Measurements from ENCODE around the gene SMARCD3. TPM values are rescaled to one million over a fixed set of nuclear protein-coding genes. Genes with fewer than 3 reads are reported as not detected.

SMARCD3 gene
- total RNA-seq, 4 donors from 2014 or later: 4.8 to 19.8 (median 13.5) TPM

- DNase-seq (ENCODE audit: low spot score in 2 of 2): no peak
- no peak overlapping the region for H3K4me3 ChIP-seq (ENCODE audit: low read depth, poor library complexity, severe bottlenecking)
- intact Hi-C loops (cut with DNase I; ENCODE audit: low total_unique reads): no loop called here
- 75 to 89% methylated on average over 7 of the region's 7 CpGs for WGBS, 2 donors
- no peak for TF ChIP-seq CTCF (IDR thresholded peaks at IDR 0.05)
- no peak for TF ChIP-seq POLR2A (IDR thresholded peaks at IDR 0.05)
Observed at GRCh38 chr7:151254316-151254715, 5.8 kb upstream of the SMARCD3 start.

- TF ChIP-seq POLR2A (IDR thresholded peaks at IDR 0.05) (no peak), CTCF (IDR thresholded peaks at IDR 0.05) (no peak)
- no peak for DNase-seq (ENCODE audit: low spot score in 2 of 2)
- H3K4me3 ChIP-seq (ENCODE audit: low read depth, poor library complexity, severe bottlenecking): no peak overlapping the region
- intact Hi-C loops (cut with DNase I; ENCODE audit: low total_unique reads): no loop called here
- WGBS, 2 donors: 70 to 76% methylated on average over 16 to 17 of the region's 17 CpGs
Observed at GRCh38 chr7:151252961-151253711, 4.6 kb upstream of the SMARCD3 start.

- intact Hi-C loops (cut with DNase I; ENCODE audit: low total_unique reads): no loop called here
- no peak for DNase-seq (ENCODE audit: low spot score in 2 of 2)
- 38 to 48% methylated on average over 9 of the region's 9 CpGs for WGBS, 2 donors
- no peak overlapping the region for H3K4me3 ChIP-seq (ENCODE audit: low read depth, poor library complexity, severe bottlenecking)
- TF ChIP-seq POLR2A (IDR thresholded peaks at IDR 0.05) (no peak), CTCF (IDR thresholded peaks at IDR 0.05) (no peak)
Observed at GRCh38 chr7:151252561-151252835, 4.0 kb upstream of the SMARCD3 start.

- intact Hi-C loops (cut with DNase I; ENCODE audit: low total_unique reads): no loop called here
Observed at GRCh38 chr7:151251689-151252560, 3.4 kb upstream of the SMARCD3 start.

GRCh38 chr7:151251328-151251688, 2.8 kb upstream of the SMARCD3 start:
- 5 to 8% methylated on average over 13 to 14 of the region's 19 CpGs for WGBS, 2 donors

More at GRCh38 chr7:151251689-151252560, 3.4 kb upstream of the SMARCD3 start:
- no peak for TF ChIP-seq POLR2A (IDR thresholded peaks at IDR 0.05)
- TF ChIP-seq CTCF (IDR thresholded peaks at IDR 0.05): no peak
- WGBS, 2 donors: 3 to 5% methylated on average over 36 to 37 of the region's 79 CpGs
- no peak for DNase-seq (ENCODE audit: low spot score in 2 of 2)
- peak overlapping the region; percentile 35 for H3K4me3 ChIP-seq (ENCODE audit: low read depth, poor library complexity, severe bottlenecking)

More at GRCh38 chr7:151251328-151251688, 2.8 kb upstream of the SMARCD3 start:
- intact Hi-C loops (cut with DNase I; ENCODE audit: low total_unique reads): no loop called here
- TF ChIP-seq POLR2A (IDR thresholded peaks at IDR 0.05): no peak
- TF ChIP-seq CTCF (IDR thresholded peaks at IDR 0.05): no peak
- no peak for DNase-seq (ENCODE audit: low spot score in 2 of 2)
- H3K4me3 ChIP-seq (ENCODE audit: low read depth, poor library complexity, severe bottlenecking): peak overlapping the region; percentile 14

Data from lower leg skin (tissue), 4 donors.